GM23338 (cell line): ENCODE measurements around the gene PELI1. TPM values are rescaled to one million over a fixed set of nuclear protein-coding genes. Genes with fewer than 3 reads are reported as not detected.

Experiments
- ATAC-seq: fragments of 200-7000 bp; cut with Tn5 transposase; 3 replicates; pipeline ENCODE4 v1.9.1; 2020
- DNase-seq: peaks from one replicate; pipeline ENCODE4 v3.0.0-alpha.2; 2015; ENCODE audit warnings: low spot score
- H2AFZ ChIP-seq: fragments of 200-600 bp; sonication (generic); 2 replicates; pipeline ENCODE4 v1.8.0; 2016; ENCODE audit warnings: antibody characterized with exemption, mild to moderate bottlenecking, moderate library complexity
- H3F3A ChIP-seq: fragments of 200-600 bp; sonication (generic); replicated peaks from 2 replicates; pipeline ENCODE4 v1.8.0; 2017; ENCODE audit warnings: antibody characterized with exemption, mixed run types, low read depth
- H3K27ac ChIP-seq: fragments of 200-600 bp; sonication (generic); 2 replicates; pipeline ENCODE4 v1.6.1; 2016; ENCODE audit warnings: low read depth
- H3K27me3 ChIP-seq: fragments of 200-600 bp; sonication (generic); 2 replicates; pipeline ENCODE4 v1.8.0; 2016; ENCODE audit warnings: mild to moderate bottlenecking, mixed run types, moderate library complexity; ENCODE audit not compliant: insufficient read depth
- H3K36me3 ChIP-seq: fragments of 200-600 bp; sonication (generic); 2 replicates; pipeline ENCODE4 v1.8.0; 2016; ENCODE audit warnings: mild to moderate bottlenecking; ENCODE audit not compliant: insufficient read depth
- H3K4me1 ChIP-seq: fragments of 200-600 bp; sonication (generic); 2 replicates; pipeline ENCODE4 v1.8.0; 2016; ENCODE audit warnings: mild to moderate bottlenecking, moderate library complexity; ENCODE audit not compliant: insufficient read depth
- H3K4me2 ChIP-seq: fragments of 200-600 bp; sonication (generic); 2 replicates; pipeline ENCODE4 v1.7.1; 2017; ENCODE audit warnings: mixed run types
- H3K4me3 ChIP-seq: fragments of 200-600 bp; sonication (generic); 2 replicates; pipeline ENCODE4 v1.6.1; 2016; ENCODE audit warnings: mixed run types
- H3K79me2 ChIP-seq: fragments of 200-600 bp; sonication (generic); replicated peaks from 2 replicates; pipeline ENCODE4 v1.8.0; 2017; ENCODE audit warnings: mild to moderate bottlenecking; ENCODE audit not compliant: insufficient read depth
- H3K9me2 ChIP-seq: fragments of 200-600 bp; sonication (generic); 2 replicates; pipeline ENCODE4 v1.8.0; 2017; ENCODE audit not compliant: insufficient read depth
- H4K20me1 ChIP-seq: fragments of 200-600 bp; sonication (generic); replicated peaks from 2 replicates; pipeline ENCODE4 v1.8.0; 2017; ENCODE audit warnings: mild to moderate bottlenecking; ENCODE audit not compliant: insufficient read depth
- H3K27ac Mint-ChIP-seq: 2 replicates; pipeline ENCODE4 v1.8.0; 2020; ENCODE audit warnings: inconsistent platforms, mild to moderate bottlenecking, moderate library complexity, mixed read lengths
- H3K27me3 Mint-ChIP-seq: 3 replicates; pipeline ENCODE4 v1.8.0; 2022; ENCODE audit warnings: low read depth, mild to moderate bottlenecking, moderate library complexity, mixed read lengths, inconsistent platforms; ENCODE audit not compliant: insufficient read depth, poor library complexity
- H3K36me3 Mint-ChIP-seq: 3 replicates; pipeline ENCODE4 v1.8.0; 2021; ENCODE audit warnings: low read depth, mild to moderate bottlenecking, inconsistent platforms, moderate library complexity, mixed read lengths
- H3K4me1 Mint-ChIP-seq: 3 replicates; pipeline ENCODE4 v1.8.0; 2020; ENCODE audit warnings: mild to moderate bottlenecking, inconsistent platforms, mixed read lengths
- H3K4me3 Mint-ChIP-seq: 3 replicates; pipeline ENCODE4 v1.8.0; 2021; ENCODE audit warnings: moderate library complexity, mild to moderate bottlenecking, inconsistent platforms, mixed read lengths
- H3K9me3 Mint-ChIP-seq: 3 replicates; pipeline ENCODE4 v1.8.0; 2020; ENCODE audit warnings: moderate library complexity, mild to moderate bottlenecking, inconsistent platforms, mixed read lengths
- CREB1 ChIP-seq: fragments of 250-450 bp; sonication (Bioruptor Pico); IDR thresholded peaks from 2 replicates; pipeline ENCODE4 v1.5.0; 2020; ENCODE audit warnings: low read depth, mild to moderate bottlenecking, moderate library complexity
- CTCF ChIP-seq, 2 experiments: fragments of 200-600 bp in 1 of 2; sonication (generic) in 1 of 2; conservative IDR thresholded peaks; 2 replicates each; pipeline versions ENCODE4 v1.5.1 to v1.6.1; 2016 to 2017; ENCODE audit warnings: antibody characterized with exemption in 2 of 2, low read depth in 2 of 2, mild to moderate bottlenecking in 2 of 2, moderate library complexity in 1 of 2
- ETS1 ChIP-seq: IDR thresholded peaks from 2 replicates; pipeline ENCODE4 v1.6.1; 2016; ENCODE audit warnings: antibody characterized with exemption
- EZH2 ChIP-seq: fragments of 200-600 bp; sonication (generic); IDR thresholded peaks from one replicate; pipeline ENCODE4 v1.8.0; 2017; ENCODE audit warnings: antibody characterized with exemption, mild to moderate bottlenecking, low read depth; ENCODE audit not compliant: unreplicated experiment
- EZH2phosphoT487 ChIP-seq: fragments of 200-600 bp; sonication (generic); IDR thresholded peaks from one replicate; pipeline ENCODE4 v1.8.1; 2018; ENCODE audit warnings: antibody characterized with exemption; ENCODE audit not compliant: unreplicated experiment
- JUNB ChIP-seq: IDR thresholded peaks from one replicate; pipeline ENCODE4 v1.6.1; 2016; ENCODE audit warnings: antibody characterized with exemption; ENCODE audit not compliant: unreplicated experiment
- POLR2AphosphoS5 ChIP-seq: IDR thresholded peaks from 2 replicates; pipeline ENCODE4 v1.6.1; 2016; ENCODE audit warnings: antibody characterized with exemption, low read depth
- REST ChIP-seq: IDR thresholded peaks from one replicate; pipeline ENCODE4 v1.6.1; 2018; ENCODE audit warnings: antibody characterized with exemption; ENCODE audit not compliant: unreplicated experiment
- STAT1 ChIP-seq: IDR thresholded peaks from one replicate; pipeline ENCODE4 v1.6.1; 2016; ENCODE audit warnings: antibody characterized with exemption; ENCODE audit not compliant: unreplicated experiment
- ZNF114 ChIP-seq: fragments of 250-450 bp; sonication (Bioruptor Pico); IDR thresholded peaks from 2 replicates; pipeline ENCODE4 v1.5.0; 2020; ENCODE audit warnings: mild to moderate bottlenecking, moderate library complexity
- ZNF331 ChIP-seq: fragments of 250-450 bp; sonication (Bioruptor Pico); IDR thresholded peaks from 2 replicates; pipeline ENCODE4 v1.5.0; 2020; ENCODE audit warnings: low read depth, mild to moderate bottlenecking, moderate library complexity
- polyA plus RNA-seq: library from polyadenylated mRNA; unstranded; fragments of >200 nt; fragmentation: Nextera tagmentation; extraction: Ambion mirVana; gene quantifications from 2 replicates; pipeline ENCODE4 v1.2.1, GENCODE V29; 2016
- total RNA-seq: library from RNA; depleted of rRNA; stranded (reverse); fragments of >200 nt; shearing (Covaris generic); gene quantifications from 2 replicates; pipeline ENCODE4 v1.2.3, GENCODE V29; 2014

PELI1 gene
- total and polyA plus RNA-seq, 2 experiments from 2014 or later, result 32.4 to 61.8 TPM

GRCh38 chr2:64177315-64177714 lies 33.1 kb upstream of the PELI1 start:
- H3K27me3 Mint-ChIP-seq, result no peaks in the 10 kb centered on the region
- ATAC-seq, result no peak
- H3K9me2 ChIP-seq, result peaks cover 7% of the 10 kb centered on the region; the same call in 1 of the 2 replicates

More at GRCh38 chr2:64177315-64177714, 33.1 kb upstream of the PELI1 start:
- no peaks in the 10 kb centered on the region for H3K79me2 ChIP-seq
- H4K20me1 ChIP-seq, result no peaks in the 10 kb centered on the region
- H3K27ac Mint-ChIP-seq, result no peak overlapping the region; the same call in 1 of the 2 replicates
- H3K4me2 ChIP-seq, result no peak overlapping the region
- TF ChIP-seq JUNB (no peak), ZNF114 (CRISPR knock-in tag) (no peak), STAT1 (no peak), EZH2 (no peak), POLR2AphosphoS5 (no peak), REST (no peak), CTCF (conservative IDR thresholded peaks at IDR 0.05; ENCODE audit: low read depth in 2 of 2) (no peak), ETS1 (no peak), ZNF331 (no peak), EZH2phosphoT487 (no peak), CREB1 (CRISPR knock-in tag) (no peak)
- DNase-seq, result no peak
- H3K27me3 ChIP-seq, result no peaks in the 10 kb centered on the region
- H3K36me3 Mint-ChIP-seq, result no peaks in the 10 kb centered on the region
- no peaks in the 10 kb centered on the region for H3K9me3 Mint-ChIP-seq
- no peak overlapping the region for H3K27ac ChIP-seq
- no peak overlapping the region for H3K4me3 Mint-ChIP-seq
- H3K4me3 ChIP-seq, result no peak overlapping the region
- H3K4me1 ChIP-seq, result no peaks in the 10 kb centered on the region
- H3F3A ChIP-seq, result no peaks in the 10 kb centered on the region
- H2AFZ ChIP-seq, result peak overlapping the region; percentile 61; the same call in 1 of the 2 replicates
- peaks cover 14% of the 10 kb centered on the region for H3K4me1 Mint-ChIP-seq
- H3K36me3 ChIP-seq, result no peaks in the 10 kb centered on the region
